MM.1S (cell line): ENCODE data around the gene TCEAL8.

Experiments
- EZH2phosphoT487 ChIP-seq: fragments of 300-600 bp; sonication (generic); IDR thresholded peaks from 2 replicates; pipeline ENCODE4 v1.6.1; 2018; ENCODE audit warnings: antibody characterized with exemption, low read length
- TF ChIP-seq, protein P1 (sequence below): fragments of 300-600 bp; sonication (generic); IDR thresholded peaks from 2 replicates; pipeline ENCODE4 v1.5.1; 2016; ENCODE audit warnings: antibody characterized with exemption, low read length, mixed read lengths

DNA sequence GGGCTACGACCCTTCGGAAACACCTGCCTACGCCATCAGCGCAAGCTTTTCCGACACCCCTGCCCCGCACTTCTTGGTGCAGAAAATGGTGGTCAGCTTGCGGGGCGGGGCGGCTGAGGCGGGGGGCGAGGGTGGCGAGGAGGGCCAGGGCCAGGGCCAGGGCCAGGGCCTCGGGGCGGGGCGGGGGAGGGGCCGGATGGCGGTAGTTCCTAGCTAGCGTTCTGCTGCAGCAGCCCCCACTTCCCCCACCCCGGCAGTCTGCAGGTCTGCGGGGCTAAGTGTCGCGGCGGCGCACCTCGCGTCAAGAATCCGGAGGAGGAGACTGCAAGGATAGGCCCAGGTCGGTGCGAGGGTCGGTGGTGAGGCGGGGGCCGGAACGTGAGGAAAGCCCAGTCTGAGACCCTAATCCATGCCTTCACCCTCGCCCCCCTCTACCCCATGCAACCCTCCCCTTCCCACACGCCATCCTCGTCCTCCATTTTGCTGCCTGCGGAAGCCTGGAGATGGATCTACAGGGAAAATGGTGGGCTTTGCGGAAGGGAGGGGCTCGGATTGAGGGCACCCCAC, 39.4 kb downstream of the TCEAL8 start:
- TF ChIP-seq, protein P1, sequence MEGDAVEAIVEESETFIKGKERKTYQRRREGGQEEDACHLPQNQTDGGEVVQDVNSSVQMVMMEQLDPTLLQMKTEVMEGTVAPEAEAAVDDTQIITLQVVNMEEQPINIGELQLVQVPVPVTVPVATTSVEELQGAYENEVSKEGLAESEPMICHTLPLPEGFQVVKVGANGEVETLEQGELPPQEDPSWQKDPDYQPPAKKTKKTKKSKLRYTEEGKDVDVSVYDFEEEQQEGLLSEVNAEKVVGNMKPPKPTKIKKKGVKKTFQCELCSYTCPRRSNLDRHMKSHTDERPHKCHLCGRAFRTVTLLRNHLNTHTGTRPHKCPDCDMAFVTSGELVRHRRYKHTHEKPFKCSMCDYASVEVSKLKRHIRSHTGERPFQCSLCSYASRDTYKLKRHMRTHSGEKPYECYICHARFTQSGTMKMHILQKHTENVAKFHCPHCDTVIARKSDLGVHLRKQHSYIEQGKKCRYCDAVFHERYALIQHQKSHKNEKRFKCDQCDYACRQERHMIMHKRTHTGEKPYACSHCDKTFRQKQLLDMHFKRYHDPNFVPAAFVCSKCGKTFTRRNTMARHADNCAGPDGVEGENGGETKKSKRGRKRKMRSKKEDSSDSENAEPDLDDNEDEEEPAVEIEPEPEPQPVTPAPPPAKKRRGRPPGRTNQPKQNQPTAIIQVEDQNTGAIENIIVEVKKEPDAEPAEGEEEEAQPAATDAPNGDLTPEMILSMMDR: no peak
- no peak for TF ChIP-seq EZH2phosphoT487
